ENCODE results near the gene SPSB1.

DNA sequence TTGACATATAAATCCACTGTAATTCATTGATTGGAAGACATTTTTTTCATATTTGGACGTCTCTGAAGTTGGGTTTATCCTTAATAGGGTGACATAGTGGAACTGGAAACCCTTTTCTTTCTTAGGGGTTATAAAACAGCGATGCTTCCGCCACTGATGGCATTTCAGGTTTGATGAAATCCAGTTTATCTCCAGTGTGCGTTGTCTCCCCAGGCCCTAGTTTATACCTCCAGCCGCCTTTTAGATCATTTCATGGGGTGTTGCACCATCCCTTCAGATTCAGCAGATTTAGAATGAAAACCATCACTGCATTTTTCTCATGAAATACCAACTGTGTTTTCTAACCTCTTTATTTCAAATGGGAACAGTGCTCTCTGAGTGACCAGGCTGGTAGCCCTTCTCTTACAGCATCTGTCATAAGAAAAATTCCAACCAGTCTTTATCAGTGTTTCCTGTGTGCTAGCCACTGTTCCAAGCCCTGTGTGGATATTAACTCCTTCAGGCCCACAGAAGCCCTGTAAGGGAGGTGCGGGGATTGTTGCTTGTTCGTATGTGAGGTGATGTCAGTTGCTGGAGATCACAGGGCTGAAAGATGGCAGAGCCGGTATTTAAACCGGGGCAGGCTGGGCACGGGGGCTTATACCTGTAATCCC is 39.1 kb upstream of the SPSB1 start:
- no peak for TF ChIP-seq POLR2A (IDR thresholded peaks at IDR 0.05)
- no peak for TF ChIP-seq CTCF (IDR thresholded peaks at IDR 0.05)

Data from Peyer's patch (tissue), 4 donors.